ENCODE results near the gene JUNB. TPM values are rescaled to one million over a fixed set of nuclear protein-coding genes. Genes with fewer than 3 reads are reported as not detected.

Gene JUNB
- 100 to 1,000 TPM; 219 to 485 TPM for total RNA-seq

DNA sequence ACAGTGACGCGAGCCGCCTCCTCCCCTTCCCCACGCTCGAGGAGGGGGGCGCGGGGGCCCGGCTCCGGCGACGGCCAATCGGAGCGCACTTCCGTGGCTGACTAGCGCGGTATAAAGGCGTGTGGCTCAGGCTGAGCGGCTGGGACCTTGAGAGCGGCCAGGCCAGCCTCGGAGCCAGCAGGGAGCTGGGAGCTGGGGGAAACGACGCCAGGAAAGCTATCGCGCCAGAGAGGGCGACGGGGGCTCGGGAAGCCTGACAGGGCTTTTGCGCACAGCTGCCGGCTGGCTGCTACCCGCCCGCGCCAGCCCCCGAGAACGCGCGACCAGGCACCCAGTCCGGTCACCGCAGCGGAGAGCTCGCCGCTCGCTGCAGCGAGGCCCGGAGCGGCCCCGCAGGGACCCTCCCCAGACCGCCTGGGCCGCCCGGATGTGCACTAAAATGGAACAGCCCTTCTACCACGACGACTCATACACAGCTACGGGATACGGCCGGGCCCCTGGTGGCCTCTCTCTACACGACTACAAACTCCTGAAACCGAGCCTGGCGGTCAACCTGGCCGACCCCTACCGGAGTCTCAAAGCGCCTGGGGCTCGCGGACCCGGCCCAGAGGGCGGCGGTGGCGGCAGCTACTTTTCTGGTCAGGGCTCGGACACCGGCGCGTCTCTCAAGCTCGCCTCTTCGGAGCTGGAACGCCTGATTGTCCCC is at the start of gene JUNB:
Gene JUNB, plus strand, starts transcription at position 142 of the 706 bp plus-strand sequence. Its CDS starts 286 bp downstream, at position 428.
- ATAC-seq (peak; percentile 54), DNase-seq (peak; percentile 98 to 99 (median 98))
- TF ChIP-seq POLR2A (IDR thresholded peaks at IDR 0.05), result peak; percentile 100
- TF ChIP-seq, protein P1, sequence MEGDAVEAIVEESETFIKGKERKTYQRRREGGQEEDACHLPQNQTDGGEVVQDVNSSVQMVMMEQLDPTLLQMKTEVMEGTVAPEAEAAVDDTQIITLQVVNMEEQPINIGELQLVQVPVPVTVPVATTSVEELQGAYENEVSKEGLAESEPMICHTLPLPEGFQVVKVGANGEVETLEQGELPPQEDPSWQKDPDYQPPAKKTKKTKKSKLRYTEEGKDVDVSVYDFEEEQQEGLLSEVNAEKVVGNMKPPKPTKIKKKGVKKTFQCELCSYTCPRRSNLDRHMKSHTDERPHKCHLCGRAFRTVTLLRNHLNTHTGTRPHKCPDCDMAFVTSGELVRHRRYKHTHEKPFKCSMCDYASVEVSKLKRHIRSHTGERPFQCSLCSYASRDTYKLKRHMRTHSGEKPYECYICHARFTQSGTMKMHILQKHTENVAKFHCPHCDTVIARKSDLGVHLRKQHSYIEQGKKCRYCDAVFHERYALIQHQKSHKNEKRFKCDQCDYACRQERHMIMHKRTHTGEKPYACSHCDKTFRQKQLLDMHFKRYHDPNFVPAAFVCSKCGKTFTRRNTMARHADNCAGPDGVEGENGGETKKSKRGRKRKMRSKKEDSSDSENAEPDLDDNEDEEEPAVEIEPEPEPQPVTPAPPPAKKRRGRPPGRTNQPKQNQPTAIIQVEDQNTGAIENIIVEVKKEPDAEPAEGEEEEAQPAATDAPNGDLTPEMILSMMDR (IDR thresholded peaks at IDR 0.05), result peak in 3 of 7 experiments; percentile 9 to 25 (median 18)
- H3K36me3 ChIP-seq (replicated peaks in 1 of 2; ENCODE audit: insufficient read depth in 1 of 2, low read depth in 2 of 2), result no peaks in the 10 kb centered on the region
- peaks cover 63% of the 10 kb centered on the region for H3K4me1 ChIP-seq
- WGBS, 2 donors, result 0 to 1% methylated on average over 3 to 71 of the region's 73 CpGs
- peak within 1 kb of the TSS; percentile 94 to 100 (median 98) for H3K27ac ChIP-seq
- intact Hi-C loops (cut with DNase I), result no loop called here
- no peaks in the 10 kb centered on the region for H3K27me3 ChIP-seq
- H3K4me3 ChIP-seq, result peak within 1 kb of the TSS; percentile 87 to 91
- H3K9me3 ChIP-seq, result no peaks in the 10 kb centered on the region

- DNase-seq (no peak), ATAC-seq (no peak)
- no peak overlapping the region for H3K27ac ChIP-seq
- no peak for TF ChIP-seq POLR2A (IDR thresholded peaks at IDR 0.05)
- TF ChIP-seq, protein P1 (IDR thresholded peaks at IDR 0.05), result no peak
- 72 to 87% methylated on average over 3 to 21 of the region's 22 CpGs for WGBS, 2 donors
- H3K36me3 ChIP-seq (replicated peaks in 1 of 2; ENCODE audit: insufficient read depth in 1 of 2, low read depth in 2 of 2), result peaks cover 0 to 7% of the 10 kb centered on the region in 2 donors
- H3K4me3 ChIP-seq, result no peak overlapping the region
- intact Hi-C loops (cut with DNase I), result no loop called here
- no peaks in the 10 kb centered on the region for H3K9me3 ChIP-seq
- H3K27me3 ChIP-seq, result no peaks in the 10 kb centered on the region
- no peaks in the 10 kb centered on the region for H3K4me1 ChIP-seq
Measured at GRCh38 chr19:12745166-12745897, 46.0 kb upstream of the JUNB start.

GRCh38 chr19:12748489-12748888 is 42.8 kb upstream of the JUNB start:
- intact Hi-C loops (cut with DNase I), result no loop called here
- Histone ChIP-seq H3K4me3 (no peak overlapping the region), H3K27me3 (no peaks in the 10 kb centered on the region), H3K27ac (no peak overlapping the region), H3K4me1 (no peaks in the 10 kb centered on the region), H3K36me3 (replicated peaks in 1 of 2; ENCODE audit: insufficient read depth in 1 of 2, low read depth in 2 of 2) (peaks cover 0 to 7% of the 10 kb centered on the region in 2 donors), H3K9me3 (no peaks in the 10 kb centered on the region)
- no peak for TF ChIP-seq POLR2A (IDR thresholded peaks at IDR 0.05)
- TF ChIP-seq, protein P1 (IDR thresholded peaks at IDR 0.05), result no peak
- ATAC-seq (peak; percentile 23), DNase-seq (no peak)
- WGBS, 2 donors, result 64 to 87% methylated on average over 3 to 4 of the region's 6 CpGs

GRCh38 chr19:12749938-12750521 is 41.3 kb upstream of the JUNB start:
- H3K27me3 ChIP-seq, result no peaks in the 10 kb centered on the region
- no peak for TF ChIP-seq POLR2A (IDR thresholded peaks at IDR 0.05)
- TF ChIP-seq, protein P1 (IDR thresholded peaks at IDR 0.05), result no peak
- WGBS, 2 donors, result 25 to 37% methylated on average over 14 to 17 of the region's 24 CpGs
- no peaks in the 10 kb centered on the region for H3K9me3 ChIP-seq
- peaks cover 0 to 7% of the 10 kb centered on the region in 2 donors for H3K36me3 ChIP-seq (replicated peaks in 1 of 2; ENCODE audit: insufficient read depth in 1 of 2, low read depth in 2 of 2)
- H3K4me1 ChIP-seq, result no peaks in the 10 kb centered on the region
- intact Hi-C loops (cut with DNase I), result no loop called here
- no peak overlapping the region for H3K27ac ChIP-seq
- DNase-seq (no peak), ATAC-seq (no peak)
- no peak overlapping the region for H3K4me3 ChIP-seq
